ENCODE data around the gene ADAMTS12. TPM values are rescaled to one million over a fixed set of nuclear protein-coding genes. Genes with fewer than 3 reads are reported as not detected.
A peak's percentile ranks its signal among the peaks of the same experiment; 100 is the strongest.
"Not testable (repeated sequence)": the region's sequence is repeated elsewhere in the genome, so short reads cannot be mapped to it uniquely, and the experiment has no call there.

Gene ADAMTS12
- total RNA-seq, 1 experiment from 2014 or later = 0.18 TPM

GRCh38 chr5:33880319-33880718 lies 11.5 kb downstream of the ADAMTS12 start:
- no peak overlapping the region for H3K27ac ChIP-seq (ENCODE audit: low read length)
- no peak overlapping the region for H3K4me2 ChIP-seq (ENCODE audit: low read length)
- TF ChIP-seq EZH2phosphoT487 (IDR thresholded peaks at IDR 0.05; ENCODE audit: borderline replicate concordance, low read length) (no peak), EZH2 (IDR thresholded peaks at IDR 0.05; ENCODE audit: low read length, unreplicated experiment) (no peak)
- TF ChIP-seq, protein P1, sequence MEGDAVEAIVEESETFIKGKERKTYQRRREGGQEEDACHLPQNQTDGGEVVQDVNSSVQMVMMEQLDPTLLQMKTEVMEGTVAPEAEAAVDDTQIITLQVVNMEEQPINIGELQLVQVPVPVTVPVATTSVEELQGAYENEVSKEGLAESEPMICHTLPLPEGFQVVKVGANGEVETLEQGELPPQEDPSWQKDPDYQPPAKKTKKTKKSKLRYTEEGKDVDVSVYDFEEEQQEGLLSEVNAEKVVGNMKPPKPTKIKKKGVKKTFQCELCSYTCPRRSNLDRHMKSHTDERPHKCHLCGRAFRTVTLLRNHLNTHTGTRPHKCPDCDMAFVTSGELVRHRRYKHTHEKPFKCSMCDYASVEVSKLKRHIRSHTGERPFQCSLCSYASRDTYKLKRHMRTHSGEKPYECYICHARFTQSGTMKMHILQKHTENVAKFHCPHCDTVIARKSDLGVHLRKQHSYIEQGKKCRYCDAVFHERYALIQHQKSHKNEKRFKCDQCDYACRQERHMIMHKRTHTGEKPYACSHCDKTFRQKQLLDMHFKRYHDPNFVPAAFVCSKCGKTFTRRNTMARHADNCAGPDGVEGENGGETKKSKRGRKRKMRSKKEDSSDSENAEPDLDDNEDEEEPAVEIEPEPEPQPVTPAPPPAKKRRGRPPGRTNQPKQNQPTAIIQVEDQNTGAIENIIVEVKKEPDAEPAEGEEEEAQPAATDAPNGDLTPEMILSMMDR (conservative IDR thresholded peaks at IDR 0.05; ENCODE audit: low read depth, low read length) = no peak
- DNase-seq (no peak), ATAC-seq (no peak)
- no peaks in the 10 kb centered on the region for H3K36me3 ChIP-seq (ENCODE audit: low read depth, low read length)
- no peak overlapping the region for H2AFZ ChIP-seq (ENCODE audit: low read length)
- BruUV-seq (replicated peaks) = no TSS peak
- H4K20me1 ChIP-seq (ENCODE audit: low read length) = no peaks in the 10 kb centered on the region
- H3K4me1 ChIP-seq (ENCODE audit: insufficient read depth, low read length) = no peaks in the 10 kb centered on the region
- H3K9me3 ChIP-seq (ENCODE audit: low read length) = 0 out of 2 replicates have a peak, but pooled peaks cover 3% of the 10 kb centered on the region
- H3K27me3 ChIP-seq (ENCODE audit: low read length) = no peaks in the 10 kb centered on the region
- ChIA-PET CTCF (no interaction called here), POLR2A (ENCODE audit: unreplicated experiment) (no interaction called here)
- no peaks in the 10 kb centered on the region for H3K9me2 ChIP-seq (replicated peaks; ENCODE audit: low read length)
- intact Hi-C loops (cut with micrococcal nuclease) = no loop called here
- H3K9ac ChIP-seq (ENCODE audit: low read length) = no peak overlapping the region
- H3K79me2 ChIP-seq (ENCODE audit: low read length) = no peaks in the 10 kb centered on the region
- no peak overlapping the region for H3K4me3 ChIP-seq (ENCODE audit: low read length)
- H3F3A ChIP-seq (ENCODE audit: low read length, unreplicated experiment) = no peaks in the 10 kb centered on the region

DNA sequence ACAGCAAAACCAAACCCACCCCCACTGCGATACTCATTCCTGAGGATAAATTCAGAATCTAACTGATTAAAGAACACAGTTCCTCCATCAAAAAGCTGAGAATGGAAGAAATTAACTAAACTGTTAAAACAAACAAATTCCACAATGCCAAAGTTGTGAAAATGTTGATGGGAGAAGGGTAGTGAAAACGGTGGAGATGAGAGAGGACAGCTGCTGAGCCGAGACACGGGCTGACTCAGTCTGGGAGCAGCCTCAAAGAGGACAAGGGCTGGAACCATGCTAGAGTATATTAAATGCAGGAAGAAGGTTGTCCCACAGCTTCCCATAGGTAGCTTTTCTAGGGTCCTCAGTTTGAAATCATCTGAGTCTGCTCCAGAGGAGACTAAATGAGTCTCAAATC lies 14.3 kb downstream of the ADAMTS12 start:
- TF ChIP-seq EZH2phosphoT487 (IDR thresholded peaks at IDR 0.05; ENCODE audit: borderline replicate concordance, low read length) (no peak), EZH2 (IDR thresholded peaks at IDR 0.05; ENCODE audit: low read length, unreplicated experiment) (no peak)
- TF ChIP-seq, protein P1 (conservative IDR thresholded peaks at IDR 0.05; ENCODE audit: low read depth, low read length) = no peak
- Histone ChIP-seq H4K20me1 (ENCODE audit: low read length) (no peaks in the 10 kb centered on the region), H3K4me2 (ENCODE audit: low read length) (no peak overlapping the region), H3K27ac (ENCODE audit: low read length) (no peak overlapping the region), H3K79me2 (ENCODE audit: low read length) (no peaks in the 10 kb centered on the region), H3K36me3 (ENCODE audit: low read depth, low read length) (no peaks in the 10 kb centered on the region), H3K9me2 (replicated peaks; ENCODE audit: low read length) (no peaks in the 10 kb centered on the region), H3K4me1 (ENCODE audit: insufficient read depth, low read length) (no peaks in the 10 kb centered on the region), H3K9ac (ENCODE audit: low read length) (no peak overlapping the region), H3K4me3 (ENCODE audit: low read length) (no peak overlapping the region), H3K9me3 (ENCODE audit: low read length) (0 out of 2 replicates have a peak, but pooled peaks cover 3% of the 10 kb centered on the region), H3F3A (ENCODE audit: low read length, unreplicated experiment) (no peaks in the 10 kb centered on the region), H2AFZ (ENCODE audit: low read length) (no peak overlapping the region), H3K27me3 (ENCODE audit: low read length) (no peaks in the 10 kb centered on the region)
- ATAC-seq = no peak
- ChIA-PET POLR2A (ENCODE audit: unreplicated experiment) (interaction anchor here (0.6 kb wide), 1 partner anchor 294 kb away, joined by 3 read pairs; no protein-coding TSS in a partner anchor), CTCF (no interaction called here)
- intact Hi-C loops (cut with micrococcal nuclease) = no loop called here
- no peak for DNase-seq
- BruUV-seq (replicated peaks) = no TSS peak

DNA sequence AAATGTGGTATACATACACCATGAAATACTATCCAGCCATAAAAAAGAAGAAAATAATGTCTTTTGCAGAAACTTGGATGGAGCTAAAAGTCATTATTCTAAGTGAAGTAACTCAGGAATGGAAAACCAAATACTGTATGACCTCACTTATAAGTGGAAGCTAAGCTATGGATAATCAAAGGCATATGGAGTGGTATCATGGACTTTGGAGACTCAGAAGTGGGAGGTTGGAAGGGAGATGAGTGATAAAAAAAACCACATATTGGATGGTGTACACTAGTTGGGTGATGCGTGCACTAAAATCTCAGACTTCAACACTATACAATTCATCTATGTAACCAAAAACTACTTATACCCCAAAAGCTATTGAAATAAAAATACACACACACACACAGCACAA lies 24.5 kb downstream of the ADAMTS12 start:
- CTCF ChIA-PET = no interaction called here
- H3K9me2 ChIP-seq (replicated peaks; ENCODE audit: low read length) = no peaks in the 10 kb centered on the region

GRCh38 chr5:33859177-33859576 lies 32.6 kb downstream of the ADAMTS12 start:
- POLR2A ChIA-PET (ENCODE audit: unreplicated experiment) = interaction anchor here (0.6 kb wide), 1 partner anchor 43 kb away, joined by 4 read pairs; no protein-coding TSS in a partner anchor
- ATAC-seq (peak; percentile 55), DNase-seq (peak; percentile 73)
- Histone ChIP-seq H3K4me1 (ENCODE audit: insufficient read depth, low read length) (peaks cover 30% of the 10 kb centered on the region), H3K4me2 (ENCODE audit: low read length) (peak overlapping the region; percentile 36; the same call in 1 of the 2 replicates), H2AFZ (ENCODE audit: low read length) (peak overlapping the region; percentile 27; the same call in 1 of the 2 replicates)
- H3K4me3 ChIP-seq (ENCODE audit: low read length); H3K79me2 ChIP-seq (ENCODE audit: low read length); H3K9me3 ChIP-seq (ENCODE audit: low read length); H3K9ac ChIP-seq (ENCODE audit: low read length); intact Hi-C loops (cut with micrococcal nuclease); CTCF ChIA-PET; H3K9me2 ChIP-seq (replicated peaks; ENCODE audit: low read length); BruUV-seq (replicated peaks); H3F3A ChIP-seq (ENCODE audit: low read length, unreplicated experiment); H3K27me3 ChIP-seq (ENCODE audit: low read length); H4K20me1 ChIP-seq (ENCODE audit: low read length); H3K27ac ChIP-seq (ENCODE audit: low read length); H3K36me3 ChIP-seq (ENCODE audit: low read depth, low read length): not testable (repeated sequence)

More for the DNA sequence above, 24.5 kb downstream of the ADAMTS12 start:
- no peak for DNase-seq
- H3K4me2 ChIP-seq (ENCODE audit: low read length) = no peak overlapping the region
- BruUV-seq (replicated peaks) = no TSS peak
- no peaks in the 10 kb centered on the region for H3K27me3 ChIP-seq (ENCODE audit: low read length)
- H3K9me3 ChIP-seq (ENCODE audit: low read length) = peaks cover 6% of the 10 kb centered on the region; the same call in 1 of the 2 replicates
- no peak overlapping the region for H3K27ac ChIP-seq (ENCODE audit: low read length)
- H3K36me3 ChIP-seq (ENCODE audit: low read depth, low read length) = no peaks in the 10 kb centered on the region; the same call in 1 of the 2 replicates
- POLR2A ChIA-PET (ENCODE audit: unreplicated experiment) = no interaction called here
- H4K20me1 ChIP-seq (ENCODE audit: low read length) = no peaks in the 10 kb centered on the region
- H2AFZ ChIP-seq (ENCODE audit: low read length) = no peak overlapping the region
- no peak overlapping the region for H3K4me3 ChIP-seq (ENCODE audit: low read length)
- no peaks in the 10 kb centered on the region for H3K79me2 ChIP-seq (ENCODE audit: low read length)
- H3F3A ChIP-seq (ENCODE audit: low read length, unreplicated experiment) = no peaks in the 10 kb centered on the region
- intact Hi-C loops (cut with micrococcal nuclease) = no loop called here
- ATAC-seq = no peak
- TF ChIP-seq EZH2 (IDR thresholded peaks at IDR 0.05; ENCODE audit: low read length, unreplicated experiment) (no peak), EZH2phosphoT487 (IDR thresholded peaks at IDR 0.05; ENCODE audit: borderline replicate concordance, low read length) (no peak)
- TF ChIP-seq, protein P1 (conservative IDR thresholded peaks at IDR 0.05; ENCODE audit: low read depth, low read length) = no peak
- H3K4me1 ChIP-seq (ENCODE audit: insufficient read depth, low read length) = no peaks in the 10 kb centered on the region
- no peak overlapping the region for H3K9ac ChIP-seq (ENCODE audit: low read length)
